NCI-H748 (cell line): ENCODE data around the gene CTCFL.
A peak's percentile ranks its signal among the peaks of the same experiment; 100 is the strongest.

ENCODE experiments used
- DNase-seq: peaks from one replicate; lab custom pipeline; 2025; ENCODE audit not compliant: unreplicated experiment; lab: John Stamatoyannopoulos, UW

The CTCFL gene

GRCh38 chr20:57560554-57561355, 35.8 kb upstream of the CTCFL start, which contains the start of gene PCK1:
TSS of gene PCK1 (plus strand) at chr20:57561110. CDS start at chr20:57561412, 302 bp downstream.
- peak; percentile 74 for DNase-seq

GRCh38 chr20:57559658-57560553, 35.0 kb upstream of the CTCFL start:
- no peak for DNase-seq

GRCh38 chr20:57559289-57559634, 34.3 kb upstream of the CTCFL start:
- no peak for DNase-seq

GRCh38 chr20:57558614-57559288, 33.8 kb upstream of the CTCFL start:
- DNase-seq: no peak

- no peak for DNase-seq
These were observed 33.1 kb upstream of the CTCFL start for GRCh38 chr20:57557926-57558613.

GRCh38 chr20:57556980-57557274, 32.0 kb upstream of the CTCFL start:
- DNase-seq: no peak

GRCh38 chr20:57555457-57556184, 30.7 kb upstream of the CTCFL start:
- DNase-seq: peak; percentile 19

- peak; percentile 83 for DNase-seq
These were observed 28.6 kb upstream of the CTCFL start for GRCh38 chr20:57553376-57554018.

- no peak for DNase-seq
These were observed 27.5 kb upstream of the CTCFL start for GRCh38 chr20:57552471-57552870.

- DNase-seq: no peak
These were observed 23.5 kb upstream of the CTCFL start for GRCh38 chr20:57548177-57549058.

- DNase-seq: no peak
These were observed 22.2 kb upstream of the CTCFL start for GRCh38 chr20:57546956-57547649.

GRCh38 chr20:57545927-57546662, 21.2 kb upstream of the CTCFL start:
- DNase-seq: no peak

- DNase-seq: no peak
These were observed 20.1 kb upstream of the CTCFL start for GRCh38 chr20:57544838-57545564.

GRCh38 chr20:57543754-57544153, 18.8 kb upstream of the CTCFL start:
- DNase-seq: no peak

- DNase-seq: no peak
These were observed 16.1 kb upstream of the CTCFL start for GRCh38 chr20:57540890-57541580.

GRCh38 chr20:57539889-57540288, 14.9 kb upstream of the CTCFL start:
- no peak for DNase-seq
